GM06990 (cell line): ENCODE results near the gene RPRD1A.
"Not testable (repeated sequence)": the region's sequence is repeated elsewhere in the genome, so short reads cannot be mapped to it uniquely, and the experiment has no call there.

Experiments used
- DNase-seq: peaks from one replicate; pipeline ENCODE4 v3.0.0-alpha.2; 2011; ENCODE audit not compliant: insufficient read length; ENCODE audit errors: extremely low read depth
- H3K27me3 ChIP-seq: replicated peaks from 2 replicates; pipeline ENCODE4 v1.6.0; 2011; ENCODE audit warnings: low read length; ENCODE audit not compliant: control insufficient read depth, insufficient read depth
- H3K36me3 ChIP-seq: 2 replicates; pipeline ENCODE4 v1.5.1; 2011; ENCODE audit warnings: low read length; ENCODE audit not compliant: control insufficient read depth, insufficient read depth
- H3K4me3 ChIP-seq: replicated peaks from 2 replicates; pipeline ENCODE4 v1.5.1; 2011; ENCODE audit warnings: low read depth, mild to moderate bottlenecking, control low read depth, low read length
- TF ChIP-seq, protein P1 (sequence below): IDR thresholded peaks from 2 replicates; pipeline ENCODE4 v1.5.1; 2011; ENCODE audit warnings: low read length, control low read depth, mild to moderate bottlenecking, inconsistent platforms; ENCODE audit not compliant: insufficient read depth, poor library complexity, severe bottlenecking

Gene RPRD1A

DNA sequence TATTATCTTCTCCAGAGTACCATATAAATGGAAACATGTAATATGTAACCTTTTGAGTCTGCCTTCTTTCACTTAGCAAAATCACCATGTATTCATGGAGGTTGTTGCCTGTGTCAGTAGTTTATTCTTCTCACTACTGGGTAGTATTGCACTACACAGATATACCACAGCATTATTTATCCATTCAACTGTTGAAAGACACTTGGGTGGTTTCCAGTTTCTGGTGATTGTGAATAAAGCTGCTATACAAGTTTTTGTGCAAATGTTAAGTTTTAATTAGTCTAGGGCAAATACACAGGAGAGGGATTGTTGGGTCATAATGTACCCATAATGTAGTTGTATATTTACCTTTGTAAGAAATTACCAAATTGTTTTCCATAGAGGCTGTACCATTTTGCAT lies 29.6 kb upstream of the RPRD1A start:
- TF ChIP-seq, protein P1, sequence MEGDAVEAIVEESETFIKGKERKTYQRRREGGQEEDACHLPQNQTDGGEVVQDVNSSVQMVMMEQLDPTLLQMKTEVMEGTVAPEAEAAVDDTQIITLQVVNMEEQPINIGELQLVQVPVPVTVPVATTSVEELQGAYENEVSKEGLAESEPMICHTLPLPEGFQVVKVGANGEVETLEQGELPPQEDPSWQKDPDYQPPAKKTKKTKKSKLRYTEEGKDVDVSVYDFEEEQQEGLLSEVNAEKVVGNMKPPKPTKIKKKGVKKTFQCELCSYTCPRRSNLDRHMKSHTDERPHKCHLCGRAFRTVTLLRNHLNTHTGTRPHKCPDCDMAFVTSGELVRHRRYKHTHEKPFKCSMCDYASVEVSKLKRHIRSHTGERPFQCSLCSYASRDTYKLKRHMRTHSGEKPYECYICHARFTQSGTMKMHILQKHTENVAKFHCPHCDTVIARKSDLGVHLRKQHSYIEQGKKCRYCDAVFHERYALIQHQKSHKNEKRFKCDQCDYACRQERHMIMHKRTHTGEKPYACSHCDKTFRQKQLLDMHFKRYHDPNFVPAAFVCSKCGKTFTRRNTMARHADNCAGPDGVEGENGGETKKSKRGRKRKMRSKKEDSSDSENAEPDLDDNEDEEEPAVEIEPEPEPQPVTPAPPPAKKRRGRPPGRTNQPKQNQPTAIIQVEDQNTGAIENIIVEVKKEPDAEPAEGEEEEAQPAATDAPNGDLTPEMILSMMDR, result no peak
- no peak for DNase-seq

DNA sequence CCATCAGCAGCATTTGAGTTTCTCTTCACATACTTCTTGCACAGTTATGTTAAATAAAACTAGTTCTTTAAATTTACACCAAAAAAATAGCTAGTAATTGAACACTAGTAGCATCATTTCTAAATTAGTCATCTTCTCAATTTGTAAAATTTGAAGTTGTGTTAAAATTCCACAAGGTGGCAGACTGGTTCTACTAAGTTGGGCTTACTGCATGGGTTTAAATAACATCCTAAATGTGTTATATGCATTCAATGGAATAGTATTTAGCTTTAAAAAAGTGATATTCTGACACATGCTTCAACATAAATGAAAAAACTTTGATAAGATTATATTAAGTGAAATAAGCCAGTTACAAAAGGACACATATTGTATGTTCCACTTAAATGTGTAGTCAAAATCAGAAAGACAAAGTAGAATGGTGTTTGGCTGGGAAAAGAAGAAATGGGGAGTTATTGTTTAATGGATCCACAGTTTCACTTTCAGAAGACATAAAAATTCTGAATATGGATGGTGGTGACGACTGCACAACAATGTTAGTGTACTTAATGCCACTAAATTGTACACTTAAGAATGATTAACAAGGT lies 28.7 kb upstream of the RPRD1A start:
- peak; percentile 13 for DNase-seq
- TF ChIP-seq, protein P1, result peak; percentile 25
- H3K36me3 ChIP-seq, result no peaks in the 10 kb centered on the region
- no peaks in the 10 kb centered on the region for H3K27me3 ChIP-seq
- no peak overlapping the region for H3K4me3 ChIP-seq

More for the DNA sequence above, 29.6 kb upstream of the RPRD1A start:
- Histone ChIP-seq H3K36me3 (no peaks in the 10 kb centered on the region), H3K27me3 (no peaks in the 10 kb centered on the region), H3K4me3 (no peak overlapping the region)

DNA sequence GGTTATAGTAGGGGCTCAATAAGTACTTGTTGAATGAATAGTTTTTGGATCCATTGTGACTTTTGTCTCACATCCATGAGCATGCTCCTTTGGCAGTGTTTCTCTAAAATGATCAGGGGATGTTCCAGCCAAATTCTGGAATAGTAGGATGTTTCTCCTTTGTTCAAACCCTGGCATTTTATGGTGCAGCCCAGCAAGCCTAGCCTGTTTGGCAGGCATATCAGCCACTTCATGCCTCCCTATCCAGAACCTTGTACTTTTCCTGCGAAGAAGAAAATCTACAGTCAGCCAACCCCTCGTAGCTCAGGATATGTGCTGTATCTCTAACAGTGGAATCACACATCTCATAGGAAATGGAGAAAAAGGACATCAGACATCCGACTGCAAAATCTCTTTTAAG lies 27.1 kb upstream of the RPRD1A start:
- Histone ChIP-seq H3K27me3 (no peaks in the 10 kb centered on the region), H3K36me3 (no peaks in the 10 kb centered on the region), H3K4me3 (no peak overlapping the region)
- DNase-seq, result no peak
- TF ChIP-seq, protein P1, result no peak

- not testable (repeated sequence) for H3K36me3 ChIP-seq, DNase-seq, H3K4me3 ChIP-seq, H3K27me3 ChIP-seq
Measured at GRCh38 chr18:36092116-36092515, 24.8 kb upstream of the RPRD1A start.

GRCh38 chr18:36089001-36089400 lies 21.6 kb upstream of the RPRD1A start:
- no peak for DNase-seq
- Histone ChIP-seq H3K27me3 (no peaks in the 10 kb centered on the region), H3K4me3 (no peak overlapping the region), H3K36me3 (no peaks in the 10 kb centered on the region)
- TF ChIP-seq, protein P1, result no peak

GRCh38 chr18:36088256-36088655 lies 20.9 kb upstream of the RPRD1A start:
- Histone ChIP-seq H3K27me3 (no peaks in the 10 kb centered on the region), H3K36me3 (no peaks in the 10 kb centered on the region), H3K4me3 (no peak overlapping the region)
- TF ChIP-seq, protein P1, result no peak
- DNase-seq, result no peak
